Esophagus muscularis mucosa (tissue), 4 donors: ENCODE results near the gene LLGL1. TPM values are rescaled to one million over a fixed set of nuclear protein-coding genes. Genes with fewer than 3 reads are reported as not detected.

Experiments used
- DNase-seq: peaks from one replicate; pipeline ENCODE4 v3.0.0-alpha.2; 2017; ENCODE audit errors: extremely low spot score
- H3K27ac ChIP-seq, 4 donors: fragments of 200-600 bp; sonication (generic); replicated peaks in 1 of 4; 1 replicate in 3 of 4; 2 replicates in 1 of 4; pipeline ENCODE4 v1.5.1; 2016 to 2019; ENCODE audit warnings: mild to moderate bottlenecking in 1 of 4
- H3K27me3 ChIP-seq, 4 donors: fragments of 200-600 bp; sonication (generic); one replicate each; pipeline versions ENCODE4 v1.5.1 to v1.6.0; 2016 to 2019
- H3K36me3 ChIP-seq, 4 donors: fragments of 200-600 bp; sonication (generic); one replicate each; pipeline ENCODE4 v1.5.1; 2016 to 2019
- H3K4me1 ChIP-seq, 4 donors: fragments of 200-600 bp; sonication (generic); one replicate each; pipeline ENCODE4 v1.5.1; 2016 to 2019
- H3K4me3 ChIP-seq, 4 donors: fragments of 200-600 bp; sonication (generic); 1 replicate in 2 of 4; 2 replicates in 2 of 4; pipeline ENCODE4 v1.5.1; 2016 to 2019; ENCODE audit warnings: mild to moderate bottlenecking in 4 of 4, moderate library complexity in 1 of 4
- H3K9me3 ChIP-seq, 4 donors: fragments of 200-600 bp; sonication (generic); 1 replicate in 3 of 4; 2 replicates in 1 of 4; pipeline ENCODE4 v1.5.1; 2016 to 2019
- CTCF ChIP-seq, 3 experiments: fragments of 200-600 bp in 2 of 3; fragments of 450-650 bp in 1 of 3; sonication (generic) in 2 of 3; IDR thresholded peaks; one replicate each; pipeline ENCODE4 v1.5.1; 2017 to 2019; ENCODE audit warnings: antibody characterized with exemption in 3 of 3, mild to moderate bottlenecking in 2 of 3, moderate library complexity in 1 of 3
- EP300 ChIP-seq: sonication (generic); formaldehyde crosslinking; IDR thresholded peaks from one replicate; pipeline ENCODE4 v1.6.1; 2017; ENCODE audit warnings: antibody characterized with exemption
- POLR2A ChIP-seq: fragments of 450-650 bp; IDR thresholded peaks from one replicate; pipeline ENCODE4 v1.6.1; 2017; ENCODE audit warnings: antibody characterized with exemption, moderate library complexity, mild to moderate bottlenecking, low read depth
- POLR2AphosphoS5 ChIP-seq, 2 donors: sonication (generic); formaldehyde crosslinking; IDR thresholded peaks; one replicate each; pipeline ENCODE4 v1.6.1; 2017; ENCODE audit warnings: antibody characterized with exemption in 2 of 2
- WGBS: methylation state at CpG from one replicate; pipeline ENCODE4 v1.1.5; 2018; 5-methylcytosine and 5-hydroxymethylcytosine counted together
- intact Hi-C: fragments of 100-400 bp; cut with DNase I; formaldehyde crosslinking; loops from one replicate; pipeline ENCODE4 v1.15.1; 2023
- total RNA-seq, 4 donors: library from RNA; depleted of rRNA; stranded (reverse); fragments of >200 nt; gene quantifications; one replicate each; pipeline versions ENCODE4 v1.1.0 to v1.2.1, GENCODE V29; 2016

LLGL1 gene
- total RNA-seq, 4 donors from 2014 or later, result 17.6 to 35.1 (median 26.2) TPM

GRCh38 chr17:18184143-18185031, 41.0 kb upstream of the LLGL1 start:
- intact Hi-C loops, result loop anchor here (5.0 kb wide), 1 partner anchor 32 kb away; no protein-coding TSS in a partner anchor
- H3K4me1 ChIP-seq, result peaks cover 50 to 64% (median 58%) of the 10 kb centered on the region in 4 donors
- peak overlapping the region; percentile 87 to 97 (median 94) for H3K4me3 ChIP-seq
- H3K27ac ChIP-seq, result peak overlapping the region; percentile 98 to 99 (median 98)
- no peak for DNase-seq
- peaks cover 0 to 9% (median 2%) of the 10 kb centered on the region in 4 donors for H3K36me3 ChIP-seq
- TF ChIP-seq POLR2A, result peak; percentile 30
- no peak for TF ChIP-seq CTCF (IDR thresholded peaks at IDR 0.05)
- no peak for TF ChIP-seq EP300
- TF ChIP-seq POLR2AphosphoS5 (IDR thresholded peaks at IDR 0.05), result peak; percentile 62 to 70
- no peaks in the 10 kb centered on the region for H3K27me3 ChIP-seq
- 0% methylated on average over 17 of the region's 92 CpGs for WGBS
- H3K9me3 ChIP-seq, result no peaks in the 10 kb centered on the region

GRCh38 chr17:18185391-18185790, 40.0 kb upstream of the LLGL1 start:
- intact Hi-C loops, result loop anchor here (5.0 kb wide), 1 partner anchor 33 kb away; no protein-coding TSS in a partner anchor
- WGBS, result 3% methylated on average over 3 of the region's 3 CpGs
- H3K36me3 ChIP-seq, result peaks cover 0 to 9% (median 2%) of the 10 kb centered on the region in 4 donors

GRCh38 chr17:18185832-18186626, 39.4 kb upstream of the LLGL1 start:
- peak overlapping the region; percentile 98 to 99 (median 98) for H3K27ac ChIP-seq
- peaks cover 66 to 81% (median 75%) of the 10 kb centered on the region in 4 donors for H3K4me1 ChIP-seq
- no peaks in the 10 kb centered on the region for H3K9me3 ChIP-seq
- TF ChIP-seq POLR2AphosphoS5 (IDR thresholded peaks at IDR 0.05), result no peak
- no peak for TF ChIP-seq CTCF (IDR thresholded peaks at IDR 0.05)
- no peak for TF ChIP-seq EP300
- TF ChIP-seq POLR2A, result no peak
- peaks cover 0 to 9% (median 2%) of the 10 kb centered on the region in 4 donors for H3K36me3 ChIP-seq
- DNase-seq, result no peak
- H3K27me3 ChIP-seq, result no peaks in the 10 kb centered on the region
- peak overlapping the region; percentile 87 to 97 (median 94) for H3K4me3 ChIP-seq
- intact Hi-C loops, result loop anchor here (5.0 kb wide), 1 partner anchor 34 kb away; no protein-coding TSS in a partner anchor
- 69% methylated on average over 3 of the region's 10 CpGs for WGBS

More at GRCh38 chr17:18185391-18185790, 40.0 kb upstream of the LLGL1 start:
- H3K27me3 ChIP-seq, result no peaks in the 10 kb centered on the region
- TF ChIP-seq POLR2AphosphoS5 (IDR thresholded peaks at IDR 0.05) (no peak), CTCF (IDR thresholded peaks at IDR 0.05) (no peak), POLR2A (no peak), EP300 (no peak)
- no peak for DNase-seq
- peak overlapping the region; percentile 87 to 97 (median 94) for H3K4me3 ChIP-seq
- peak overlapping the region; percentile 98 to 99 (median 98) for H3K27ac ChIP-seq
- H3K9me3 ChIP-seq, result no peaks in the 10 kb centered on the region
- peaks cover 60 to 74% (median 68%) of the 10 kb centered on the region in 4 donors for H3K4me1 ChIP-seq

- H3K9me3 ChIP-seq, result no peaks in the 10 kb centered on the region
- 15% methylated on average over 1 of the region's 1 CpG for WGBS
- peak overlapping the region; percentile 98 to 99 (median 98) for H3K27ac ChIP-seq
- intact Hi-C loops, result loop anchor here (5.0 kb wide), 1 partner anchor 34 kb away; no protein-coding TSS in a partner anchor
- H3K36me3 ChIP-seq, result peaks cover 0 to 9% (median 2%) of the 10 kb centered on the region in 4 donors
- no peak for DNase-seq
- H3K27me3 ChIP-seq, result no peaks in the 10 kb centered on the region
- no peak for TF ChIP-seq EP300
- TF ChIP-seq CTCF (IDR thresholded peaks at IDR 0.05), result no peak
- no peak for TF ChIP-seq POLR2AphosphoS5 (IDR thresholded peaks at IDR 0.05)
- TF ChIP-seq POLR2A, result no peak
- H3K4me1 ChIP-seq, result peaks cover 72 to 85% (median 79%) of the 10 kb centered on the region in 4 donors
- H3K4me3 ChIP-seq, result peak overlapping the region; percentile 87 to 97 (median 94)
Observed at GRCh38 chr17:18186627-18186982, 38.8 kb upstream of the LLGL1 start.
